ENCODE results near the gene SIRPG. TPM values are rescaled to one million over a fixed set of nuclear protein-coding genes. Genes with fewer than 3 reads are reported as not detected.

The SIRPG gene
- total RNA-seq, 4 donors from 2014 or later, result not detected

GRCh38 chr20:1671891-1672669, 14.5 kb upstream of the SIRPG start:
- DNase-seq (ENCODE audit: low spot score in 2 of 2), result no peak
- Histone ChIP-seq H3K4me1 (no peaks in the 10 kb centered on the region), H3K27ac (no peak overlapping the region), H3K36me3 (no peaks in the 10 kb centered on the region), H3K4me3 (no peak overlapping the region), H3K27me3 (peaks cover 6% of the 10 kb centered on the region), H3K9me3 (no peaks in the 10 kb centered on the region)
- no peak for TF ChIP-seq POLR2A (IDR thresholded peaks at IDR 0.05)
- TF ChIP-seq POLR2AphosphoS5 (IDR thresholded peaks at IDR 0.05), result no peak
- TF ChIP-seq EP300 (IDR thresholded peaks at IDR 0.05), result no peak
- WGBS, result 87% methylated on average over 11 of the region's 11 CpGs

DNA sequence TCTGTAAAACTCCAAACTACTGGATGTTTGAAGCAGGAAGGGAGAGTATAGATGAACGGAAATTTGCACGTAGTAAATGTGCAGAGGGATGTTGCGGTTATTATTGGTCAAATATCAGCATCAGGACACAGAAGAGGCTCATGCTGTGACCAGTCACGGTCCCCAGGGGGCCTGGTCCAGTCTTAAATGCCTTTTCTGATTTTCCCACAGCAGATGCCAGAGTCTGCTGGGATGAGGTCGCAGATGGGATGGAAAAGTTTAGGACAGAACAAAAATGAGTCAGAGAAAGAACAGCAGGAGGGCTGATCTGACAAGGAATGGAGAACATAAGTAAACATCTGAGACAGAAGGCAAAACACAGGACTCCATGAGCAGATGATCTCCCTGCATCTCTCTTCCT, 11.7 kb upstream of the SIRPG start:
- no peaks in the 10 kb centered on the region for H3K36me3 ChIP-seq
- DNase-seq (ENCODE audit: low spot score in 2 of 2), result no peak
- no peak overlapping the region for H3K27ac ChIP-seq
- H3K4me1 ChIP-seq, result no peaks in the 10 kb centered on the region
- H3K9me3 ChIP-seq, result no peaks in the 10 kb centered on the region
- H3K27me3 ChIP-seq, result peaks cover 5% of the 10 kb centered on the region
- no peak overlapping the region for H3K4me3 ChIP-seq
- 66% methylated on average over 5 of the region's 5 CpGs for WGBS
- TF ChIP-seq POLR2AphosphoS5 (IDR thresholded peaks at IDR 0.05), result no peak
- TF ChIP-seq CTCF (IDR thresholded peaks at IDR 0.05), result no peak
- no peak for TF ChIP-seq POLR2A (IDR thresholded peaks at IDR 0.05)
- TF ChIP-seq EP300 (IDR thresholded peaks at IDR 0.05), result no peak

GRCh38 chr20:1667502-1668085, 10.0 kb upstream of the SIRPG start:
- no peaks in the 10 kb centered on the region for H3K4me1 ChIP-seq
- peaks cover 9% of the 10 kb centered on the region for H3K27me3 ChIP-seq
- no peak for TF ChIP-seq POLR2A (IDR thresholded peaks at IDR 0.05)
- no peak for TF ChIP-seq CTCF (IDR thresholded peaks at IDR 0.05)
- TF ChIP-seq EP300 (IDR thresholded peaks at IDR 0.05), result no peak
- no peak for TF ChIP-seq POLR2AphosphoS5 (IDR thresholded peaks at IDR 0.05)
- no peak overlapping the region for H3K4me3 ChIP-seq
- no peak for DNase-seq (ENCODE audit: low spot score in 2 of 2)
- H3K27ac ChIP-seq, result no peak overlapping the region
- no peaks in the 10 kb centered on the region for H3K36me3 ChIP-seq
- no peaks in the 10 kb centered on the region for H3K9me3 ChIP-seq
- WGBS, result 52% methylated on average over 1 of the region's 1 CpG

DNA sequence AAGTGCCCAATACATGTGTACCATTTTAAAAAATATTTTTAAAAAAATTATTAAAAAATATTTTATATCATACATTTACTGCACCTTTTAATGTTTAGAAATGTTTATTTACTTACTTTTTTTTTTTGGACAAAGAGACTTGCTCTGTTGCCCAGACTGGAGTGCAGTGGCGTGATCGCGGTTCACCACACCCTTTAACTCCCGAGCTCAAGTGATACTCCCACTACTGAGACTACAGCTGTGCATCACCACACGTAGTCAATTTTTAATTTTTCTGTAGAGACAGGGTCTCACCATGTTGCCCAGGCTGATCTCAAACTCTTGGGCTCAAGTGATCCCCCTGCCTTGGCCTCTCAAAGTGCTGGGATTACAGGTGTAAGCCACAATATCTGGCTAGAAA, 9.2 kb upstream of the SIRPG start:
- no peak for DNase-seq (ENCODE audit: low spot score in 2 of 2)
- no peaks in the 10 kb centered on the region for H3K36me3 ChIP-seq
- no peak overlapping the region for H3K4me3 ChIP-seq
- H3K27me3 ChIP-seq, result peaks cover 10% of the 10 kb centered on the region
- H3K4me1 ChIP-seq, result no peaks in the 10 kb centered on the region
- 47% methylated on average over 5 of the region's 5 CpGs for WGBS
- H3K9me3 ChIP-seq, result no peaks in the 10 kb centered on the region
- no peak for TF ChIP-seq POLR2AphosphoS5 (IDR thresholded peaks at IDR 0.05)
- no peak for TF ChIP-seq EP300 (IDR thresholded peaks at IDR 0.05)
- no peak for TF ChIP-seq POLR2A (IDR thresholded peaks at IDR 0.05)
- TF ChIP-seq CTCF (IDR thresholded peaks at IDR 0.05), result no peak
- H3K27ac ChIP-seq, result no peak overlapping the region

DNA sequence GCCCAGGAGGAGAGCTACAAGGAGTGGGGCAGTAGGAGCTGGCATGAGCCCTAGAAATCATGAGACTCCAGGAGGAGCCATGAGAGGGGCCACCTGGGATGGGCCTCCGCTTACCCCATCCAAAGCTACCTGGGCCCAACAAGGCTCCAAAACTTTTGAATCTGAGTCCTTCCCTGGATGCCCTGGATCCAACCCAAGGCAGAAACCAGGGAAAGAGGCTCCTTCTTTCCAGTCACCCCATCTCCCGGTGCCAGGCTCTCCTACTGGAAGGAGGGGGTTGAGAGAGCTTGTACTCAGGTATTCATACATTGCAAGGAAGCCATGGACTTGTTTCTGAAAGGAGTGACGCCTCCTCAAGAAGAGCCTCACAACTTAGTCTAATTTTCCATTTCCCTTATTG, 7.8 kb upstream of the SIRPG start:
- no peaks in the 10 kb centered on the region for H3K9me3 ChIP-seq
- H3K27ac ChIP-seq, result no peak overlapping the region
- peaks cover 18% of the 10 kb centered on the region for H3K27me3 ChIP-seq
- no peaks in the 10 kb centered on the region for H3K4me1 ChIP-seq
- no peak for TF ChIP-seq POLR2A (IDR thresholded peaks at IDR 0.05)
- TF ChIP-seq POLR2AphosphoS5 (IDR thresholded peaks at IDR 0.05), result no peak
- no peak for TF ChIP-seq CTCF (IDR thresholded peaks at IDR 0.05)
- no peak for TF ChIP-seq EP300 (IDR thresholded peaks at IDR 0.05)
- WGBS, result 94% methylated on average over 3 of the region's 3 CpGs
- H3K36me3 ChIP-seq, result no peaks in the 10 kb centered on the region
- no peak overlapping the region for H3K4me3 ChIP-seq
- DNase-seq (ENCODE audit: low spot score in 2 of 2), result no peak

Data from suprapubic skin (tissue), 4 donors.